H1 (cell line): ENCODE results near the gene MYH11. TPM values are rescaled to one million over a fixed set of nuclear protein-coding genes. Genes with fewer than 3 reads are reported as not detected.

Experiments used
- CBX5 ChIP-seq: fragments of 300-800, 300-1000 bp; sonication (generic); IDR thresholded peaks from 2 replicates; pipeline ENCODE4 v1.7.1; 2016; ENCODE audit warnings: antibody characterized with exemption, low read length, low read depth
- CHD2 ChIP-seq: IDR thresholded peaks from 2 replicates; pipeline ENCODE4 v1.6.1; 2012; ENCODE audit warnings: low read length, improper control_type of control experiment
- FOSL1 ChIP-seq: IDR thresholded peaks from 2 replicates; pipeline ENCODE4 v1.6.1; 2011; ENCODE audit warnings: mild to moderate bottlenecking, low read depth, low read length, moderate library complexity; ENCODE audit not compliant: insufficient read depth
- HDAC6 ChIP-seq: IDR thresholded peaks from one replicate; pipeline ENCODE4 v1.7.1; 2012; ENCODE audit warnings: low read depth, mild to moderate bottlenecking, inconsistent platforms, low read length, moderate library complexity
- JUN ChIP-seq: IDR thresholded peaks from 2 replicates; pipeline ENCODE4 v1.6.1; 2011; ENCODE audit warnings: low read depth, mild to moderate bottlenecking, improper control_type of control experiment, low read length
- KDM4A ChIP-seq: IDR thresholded peaks from one replicate; pipeline ENCODE4 v1.7.1; 2012; ENCODE audit warnings: low read depth, mild to moderate bottlenecking, moderate library complexity, low read length, inconsistent platforms; ENCODE audit not compliant: severe bottlenecking
- MAFK ChIP-seq: IDR thresholded peaks from 2 replicates; pipeline ENCODE4 v1.6.1; 2012; ENCODE audit warnings: low read depth, mild to moderate bottlenecking, improper control_type of control experiment, low read length
- PHF8 ChIP-seq: fragments of 200-600 bp; sonication (generic); conservative IDR thresholded peaks from 2 replicates; pipeline ENCODE4 v1.7.1; 2012; ENCODE audit warnings: low read depth, mild to moderate bottlenecking, inconsistent platforms, low read length, moderate library complexity
- POLR2AphosphoS5 ChIP-seq: IDR thresholded peaks from 2 replicates; pipeline ENCODE4 v1.6.1; 2011; ENCODE audit warnings: low read depth, low read length
- SUZ12 ChIP-seq: fragments of 200-600 bp; sonication (generic); IDR thresholded peaks from 2 replicates; pipeline ENCODE4 v1.6.1; 2012; ENCODE audit warnings: mild to moderate bottlenecking, inconsistent platforms, low read length, moderate library complexity, mixed read lengths
- TEAD4 ChIP-seq: IDR thresholded peaks from 2 replicates; pipeline ENCODE4 v1.6.1; 2012; ENCODE audit warnings: low read depth, low read length, inconsistent platforms, mixed read lengths
- polyA plus RNA-seq, 7 experiments: library from polyadenylated mRNA; depleted of rRNA in 3 of 7; stranded (reverse) in 5 of 7; unstranded in 2 of 7; fragments of >200 nt in 5 of 7; fragments of 200-250 nt in 2 of 7; gene quantifications; 1 replicate in 5 of 7; 2 replicates in 1 of 7; 4 replicates in 1 of 7; pipeline versions ENCODE4 v1.2.1 to v1.2.3, GENCODE V29; 2011 to 2013; ENCODE audit warnings: missing spikeins in 2 of 7, mixed read lengths in 2 of 7
- total RNA-seq: library from RNA; stranded (reverse); fragmentation: NEBNext Ultra II Directional; extraction: Animal tissue kit (Norgen Biotek cat#: 25700); gene quantifications from 2 replicates; pipeline ENCODE4 v1.2.1, GENCODE V29; 2021
- TF ChIP-seq, protein P1 (sequence below): fragments of 300-600 bp; sonication (generic); IDR thresholded peaks from 2 replicates; pipeline ENCODE4 v1.7.1; 2012; ENCODE audit warnings: low read length, moderate library complexity, mild to moderate bottlenecking, inconsistent platforms; ENCODE audit not compliant: insufficient replicate concordance
- TF ChIP-seq, protein P2 (sequence below): IDR thresholded peaks from 2 replicates; pipeline ENCODE4 v1.6.1; 2012; ENCODE audit warnings: inconsistent platforms

The MYH11 gene
- total and polyA plus RNA-seq, 2 of the 8 experiments (the other 6 are each of a cell fraction or from before 2014, with no cell fraction given) = 0.11 to 0.78 TPM

DNA sequence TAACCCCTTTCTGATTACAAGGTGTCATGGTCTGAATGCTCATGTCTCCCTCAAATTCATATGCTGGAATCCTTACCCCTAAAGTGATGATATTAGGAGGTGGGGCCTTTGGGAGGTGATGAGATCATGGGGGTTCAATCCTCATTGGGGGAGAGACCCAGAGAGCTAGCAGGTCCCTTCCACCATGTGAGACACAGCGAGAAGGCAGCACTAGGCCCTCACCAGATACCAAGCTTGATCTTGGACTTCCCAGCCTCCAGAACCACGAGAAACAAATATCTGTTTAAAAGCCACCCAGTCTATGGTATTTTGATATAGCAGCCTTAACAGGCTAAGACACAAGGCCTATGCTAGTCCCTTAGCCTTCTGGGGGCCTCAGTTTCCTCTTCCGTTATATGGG lies 45.9 kb downstream of the MYH11 start (continued):
- TF ChIP-seq, protein P1, sequence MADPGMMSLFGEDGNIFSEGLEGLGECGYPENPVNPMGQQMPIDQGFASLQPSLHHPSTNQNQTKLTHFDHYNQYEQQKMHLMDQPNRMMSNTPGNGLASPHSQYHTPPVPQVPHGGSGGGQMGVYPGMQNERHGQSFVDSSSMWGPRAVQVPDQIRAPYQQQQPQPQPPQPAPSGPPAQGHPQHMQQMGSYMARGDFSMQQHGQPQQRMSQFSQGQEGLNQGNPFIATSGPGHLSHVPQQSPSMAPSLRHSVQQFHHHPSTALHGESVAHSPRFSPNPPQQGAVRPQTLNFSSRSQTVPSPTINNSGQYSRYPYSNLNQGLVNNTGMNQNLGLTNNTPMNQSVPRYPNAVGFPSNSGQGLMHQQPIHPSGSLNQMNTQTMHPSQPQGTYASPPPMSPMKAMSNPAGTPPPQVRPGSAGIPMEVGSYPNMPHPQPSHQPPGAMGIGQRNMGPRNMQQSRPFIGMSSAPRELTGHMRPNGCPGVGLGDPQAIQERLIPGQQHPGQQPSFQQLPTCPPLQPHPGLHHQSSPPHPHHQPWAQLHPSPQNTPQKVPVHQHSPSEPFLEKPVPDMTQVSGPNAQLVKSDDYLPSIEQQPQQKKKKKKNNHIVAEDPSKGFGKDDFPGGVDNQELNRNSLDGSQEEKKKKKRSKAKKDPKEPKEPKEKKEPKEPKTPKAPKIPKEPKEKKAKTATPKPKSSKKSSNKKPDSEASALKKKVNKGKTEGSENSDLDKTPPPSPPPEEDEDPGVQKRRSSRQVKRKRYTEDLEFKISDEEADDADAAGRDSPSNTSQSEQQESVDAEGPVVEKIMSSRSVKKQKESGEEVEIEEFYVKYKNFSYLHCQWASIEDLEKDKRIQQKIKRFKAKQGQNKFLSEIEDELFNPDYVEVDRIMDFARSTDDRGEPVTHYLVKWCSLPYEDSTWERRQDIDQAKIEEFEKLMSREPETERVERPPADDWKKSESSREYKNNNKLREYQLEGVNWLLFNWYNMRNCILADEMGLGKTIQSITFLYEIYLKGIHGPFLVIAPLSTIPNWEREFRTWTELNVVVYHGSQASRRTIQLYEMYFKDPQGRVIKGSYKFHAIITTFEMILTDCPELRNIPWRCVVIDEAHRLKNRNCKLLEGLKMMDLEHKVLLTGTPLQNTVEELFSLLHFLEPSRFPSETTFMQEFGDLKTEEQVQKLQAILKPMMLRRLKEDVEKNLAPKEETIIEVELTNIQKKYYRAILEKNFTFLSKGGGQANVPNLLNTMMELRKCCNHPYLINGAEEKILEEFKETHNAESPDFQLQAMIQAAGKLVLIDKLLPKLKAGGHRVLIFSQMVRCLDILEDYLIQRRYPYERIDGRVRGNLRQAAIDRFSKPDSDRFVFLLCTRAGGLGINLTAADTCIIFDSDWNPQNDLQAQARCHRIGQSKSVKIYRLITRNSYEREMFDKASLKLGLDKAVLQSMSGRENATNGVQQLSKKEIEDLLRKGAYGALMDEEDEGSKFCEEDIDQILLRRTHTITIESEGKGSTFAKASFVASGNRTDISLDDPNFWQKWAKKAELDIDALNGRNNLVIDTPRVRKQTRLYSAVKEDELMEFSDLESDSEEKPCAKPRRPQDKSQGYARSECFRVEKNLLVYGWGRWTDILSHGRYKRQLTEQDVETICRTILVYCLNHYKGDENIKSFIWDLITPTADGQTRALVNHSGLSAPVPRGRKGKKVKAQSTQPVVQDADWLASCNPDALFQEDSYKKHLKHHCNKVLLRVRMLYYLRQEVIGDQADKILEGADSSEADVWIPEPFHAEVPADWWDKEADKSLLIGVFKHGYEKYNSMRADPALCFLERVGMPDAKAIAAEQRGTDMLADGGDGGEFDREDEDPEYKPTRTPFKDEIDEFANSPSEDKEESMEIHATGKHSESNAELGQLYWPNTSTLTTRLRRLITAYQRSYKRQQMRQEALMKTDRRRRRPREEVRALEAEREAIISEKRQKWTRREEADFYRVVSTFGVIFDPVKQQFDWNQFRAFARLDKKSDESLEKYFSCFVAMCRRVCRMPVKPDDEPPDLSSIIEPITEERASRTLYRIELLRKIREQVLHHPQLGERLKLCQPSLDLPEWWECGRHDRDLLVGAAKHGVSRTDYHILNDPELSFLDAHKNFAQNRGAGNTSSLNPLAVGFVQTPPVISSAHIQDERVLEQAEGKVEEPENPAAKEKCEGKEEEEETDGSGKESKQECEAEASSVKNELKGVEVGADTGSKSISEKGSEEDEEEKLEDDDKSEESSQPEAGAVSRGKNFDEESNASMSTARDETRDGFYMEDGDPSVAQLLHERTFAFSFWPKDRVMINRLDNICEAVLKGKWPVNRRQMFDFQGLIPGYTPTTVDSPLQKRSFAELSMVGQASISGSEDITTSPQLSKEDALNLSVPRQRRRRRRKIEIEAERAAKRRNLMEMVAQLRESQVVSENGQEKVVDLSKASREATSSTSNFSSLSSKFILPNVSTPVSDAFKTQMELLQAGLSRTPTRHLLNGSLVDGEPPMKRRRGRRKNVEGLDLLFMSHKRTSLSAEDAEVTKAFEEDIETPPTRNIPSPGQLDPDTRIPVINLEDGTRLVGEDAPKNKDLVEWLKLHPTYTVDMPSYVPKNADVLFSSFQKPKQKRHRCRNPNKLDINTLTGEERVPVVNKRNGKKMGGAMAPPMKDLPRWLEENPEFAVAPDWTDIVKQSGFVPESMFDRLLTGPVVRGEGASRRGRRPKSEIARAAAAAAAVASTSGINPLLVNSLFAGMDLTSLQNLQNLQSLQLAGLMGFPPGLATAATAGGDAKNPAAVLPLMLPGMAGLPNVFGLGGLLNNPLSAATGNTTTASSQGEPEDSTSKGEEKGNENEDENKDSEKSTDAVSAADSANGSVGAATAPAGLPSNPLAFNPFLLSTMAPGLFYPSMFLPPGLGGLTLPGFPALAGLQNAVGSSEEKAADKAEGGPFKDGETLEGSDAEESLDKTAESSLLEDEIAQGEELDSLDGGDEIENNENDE = no peak
- no peak for TF ChIP-seq CBX5
- no peak for TF ChIP-seq TEAD4
- no peak for TF ChIP-seq KDM4A
- TF ChIP-seq CHD2 = no peak
- TF ChIP-seq, protein P2, sequence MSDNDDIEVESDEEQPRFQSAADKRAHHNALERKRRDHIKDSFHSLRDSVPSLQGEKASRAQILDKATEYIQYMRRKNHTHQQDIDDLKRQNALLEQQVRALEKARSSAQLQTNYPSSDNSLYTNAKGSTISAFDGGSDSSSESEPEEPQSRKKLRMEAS = no peak
- TF ChIP-seq FOSL1 = no peak
- no peak for TF ChIP-seq POLR2AphosphoS5
- no peak for TF ChIP-seq HDAC6
- TF ChIP-seq SUZ12 = no peak
- TF ChIP-seq PHF8 = no peak
- no peak for TF ChIP-seq JUN
- no peak for TF ChIP-seq MAFK
